Pancreas (tissue), 10 donors: ENCODE results near the gene CLOCK. TPM values are rescaled to one million over a fixed set of nuclear protein-coding genes. Genes with fewer than 3 reads are reported as not detected.

ENCODE experiments used
- ATAC-seq, 4 donors: fragments of 200-7000 bp; cut with Tn5 transposase; one replicate each; pipeline versions ENCODE4 v1.8.0 to v1.9.1; 2020; ENCODE audit warnings: mild to moderate bottlenecking in 4 of 4, moderate library complexity in 4 of 4
- DNase-seq, 6 donors: peaks; one replicate each; pipeline ENCODE4 v3.0.0-alpha.2; 2020
- FAIRE-seq: peaks from 2 replicates; lab custom pipeline; 2012; peaks lifted over from hg19 to GRCh38; lab: Jason Lieb, UNC
- H3K27ac ChIP-seq, 4 donors: fragments of 200-600 bp; sonication (generic); 1 replicate in 3 of 4; 2 replicates in 1 of 4; pipeline versions ENCODE4 v1.5.0 to v1.8.0; 2020
- H3K27me3 ChIP-seq, 4 donors: fragments of 200-600 bp; one replicate each; pipeline ENCODE4 v1.8.0; 2021
- H3K36me3 ChIP-seq, 3 donors: fragments of 200-600 bp; sonication (generic) in 1 of 3; one replicate each; pipeline versions ENCODE4 v1.5.0 to v1.8.0; 2020 to 2021
- H3K4me1 ChIP-seq, 3 donors: fragments of 200-600 bp; one replicate each; pipeline ENCODE4 v1.8.0; 2021
- H3K4me3 ChIP-seq, 4 donors: fragments of 200-600 bp; sonication (generic) in 2 of 4; one replicate each; pipeline versions ENCODE4 v1.5.0 to v1.8.0; 2020 to 2021
- H3K9me3 ChIP-seq, 4 donors: fragments of 200-600 bp; one replicate each; pipeline ENCODE4 v1.8.0; 2021
- CTCF ChIP-seq, 4 donors: fragments of 200-600 bp; sonication (generic) in 3 of 4; IDR thresholded peaks; one replicate each; pipeline versions ENCODE4 v1.5.0 to v1.8.0; 2021; ENCODE audit warnings: antibody characterized with exemption in 4 of 4
- WGBS, 2 donors: extraction: QIAGEN DNeasy Blood & Tissue Kit; methylation state at CpG; one replicate each; pipeline ENCODE4 v1.1.7; 2013; 5-methylcytosine and 5-hydroxymethylcytosine counted together
- intact Hi-C, 3 donors: fragments of 100-400 bp; cut with DNase I; formaldehyde crosslinking; loops; one replicate each; pipeline versions ENCODE4 v1.11.1 to v1.14.2; 2022
- polyA plus RNA-seq, 2 donors: library from polyadenylated mRNA; stranded (reverse); fragments of 200-250 nt; gene quantifications; one replicate each; pipeline ENCODE4 v1.2.3, GENCODE V29; 2013
- total RNA-seq, 6 donors: library from RNA; stranded (reverse); fragmentation: NEBNext Ultra II Directional in 4 of 6; extraction: Animal tissue kit (Norgen Biotek cat#: 25700) in 4 of 6; gene quantifications; one replicate each; pipeline versions ENCODE4 v1.2.1 to v1.2.4, GENCODE V29; 2021 to 2023
- donor health status: healthy with polysubstance abuse.
- donor health status: DM: no; HTN: no; CAD: no; lungs with moderate emphysema.
- donor health status: DM: no; HTN: no; CAD: no.
- donor health status: control.
- donor health status: control.
- donor health status: Bipolar disorder and iron deficiency.
- donor health status: DM: yes; HTN: yes; CAD: no.
- donor health status: DM: no; HTN: no; CAD: no.
- donor health status: DM: no; HTN: no; CAD: no.
- donor health status: DM: yes; HTN: yes; CAD: no.

The CLOCK gene
- total and polyA plus RNA-seq, 8 donors = 2.9 to 14.1 (median 10.8) TPM

GRCh38 chr4:55547918-55548317 is 1.2 kb upstream of the CLOCK start:
- Histone ChIP-seq H3K9me3 (no peaks in the 10 kb centered on the region), H3K27me3 (no peaks in the 10 kb centered on the region), H3K27ac (peak overlapping the region in 1 of 4 donors; percentile 98), H3K4me3 (peak overlapping the region in 2 of 4 donors; percentile 84 to 94), H3K4me1 (peaks cover 0 to 8% (median 0%) of the 10 kb centered on the region in 3 donors), H3K36me3 (no peaks in the 10 kb centered on the region)
- WGBS, 2 donors = 81 to 83% methylated on average over 4 of the region's 4 CpGs
- FAIRE-seq (no peak), ATAC-seq (no peak), DNase-seq (no peak)
- TF ChIP-seq CTCF (IDR thresholded peaks at IDR 0.05) = no peak
- intact Hi-C loops = no loop called here

- intact Hi-C loops = no loop called here
- TF ChIP-seq CTCF (IDR thresholded peaks at IDR 0.05) = no peak
- 1% methylated on average over 10 of the region's 10 CpGs for WGBS, 2 donors
Observed at GRCh38 chr4:55547466-55547770, 709 bp upstream of the CLOCK start.

GRCh38 chr4:55546506-55546755 is 278 bp downstream of the CLOCK start:
- intact Hi-C loops = no loop called here
- TF ChIP-seq CTCF (IDR thresholded peaks at IDR 0.05) = no peak

More at GRCh38 chr4:55547466-55547770, 709 bp upstream of the CLOCK start:
- no peaks in the 10 kb centered on the region for H3K9me3 ChIP-seq
- FAIRE-seq = no peak
- H3K36me3 ChIP-seq = no peaks in the 10 kb centered on the region
- peak overlapping the region; percentile 71 to 94 (median 84) for H3K4me3 ChIP-seq
- peak in 1 of 4 donors; percentile 15 for ATAC-seq
- peak in 1 of 6 donors; percentile 54 for DNase-seq
- H3K4me1 ChIP-seq = peaks cover 0 to 8% (median 0%) of the 10 kb centered on the region in 3 donors
- H3K27ac ChIP-seq = peak overlapping the region in 3 of 4 donors; percentile 95 to 98 (median 98)
- no peaks in the 10 kb centered on the region for H3K27me3 ChIP-seq

GRCh38 chr4:55545641-55546505 is 836 bp downstream of the CLOCK start:
- FAIRE-seq = no peak
- no peaks in the 10 kb centered on the region for H3K9me3 ChIP-seq
- H3K27me3 ChIP-seq = no peaks in the 10 kb centered on the region
- 0% methylated on average over 52 to 87 of the region's 87 CpGs for WGBS, 2 donors
- no peak for TF ChIP-seq CTCF (IDR thresholded peaks at IDR 0.05)
- H3K4me1 ChIP-seq = peaks cover 0 to 8% (median 0%) of the 10 kb centered on the region in 3 donors
- DNase-seq = peak; percentile 79 to 90 (median 84)
- no peaks in the 10 kb centered on the region for H3K36me3 ChIP-seq
- peak overlapping the region; percentile 71 to 94 (median 84) for H3K4me3 ChIP-seq
- peak; percentile 74 to 79 (median 77) for ATAC-seq
- intact Hi-C loops = no loop called here
- H3K27ac ChIP-seq = peak overlapping the region; percentile 95 to 98 (median 97)

More at GRCh38 chr4:55546506-55546755, 278 bp downstream of the CLOCK start:
- H3K9me3 ChIP-seq = no peaks in the 10 kb centered on the region
- FAIRE-seq (no peak), ATAC-seq (peak; percentile 83 to 91 (median 84)), DNase-seq (peak in 1 of 6 donors; percentile 95)
- H3K27ac ChIP-seq = peak overlapping the region; percentile 95 to 98 (median 97)
- H3K4me1 ChIP-seq = peaks cover 0 to 8% (median 0%) of the 10 kb centered on the region in 3 donors
- no peaks in the 10 kb centered on the region for H3K36me3 ChIP-seq
- WGBS, 2 donors = 0% methylated on average over 15 of the region's 16 CpGs; no CpG with 5 or more reads in 1 of the 2 donors
- H3K4me3 ChIP-seq = peak overlapping the region; percentile 71 to 94 (median 84)
- no peaks in the 10 kb centered on the region for H3K27me3 ChIP-seq

- intact Hi-C loops = no loop called here
Observed at GRCh38 chr4:55545151-55545550, 1.6 kb downstream of the CLOCK start.

More at GRCh38 chr4:55545151-55545550, 1.6 kb downstream of the CLOCK start:
- peak overlapping the region; percentile 71 to 94 (median 84) for H3K4me3 ChIP-seq
- ATAC-seq (no peak), DNase-seq (no peak), FAIRE-seq (no peak)
- TF ChIP-seq CTCF (IDR thresholded peaks at IDR 0.05) = no peak
- WGBS, 2 donors = 0 to 1% methylated on average over 6 of the region's 6 CpGs
- no peaks in the 10 kb centered on the region for H3K27me3 ChIP-seq
- H3K4me1 ChIP-seq = peaks cover 0 to 8% (median 0%) of the 10 kb centered on the region in 3 donors
- H3K27ac ChIP-seq = peak overlapping the region; percentile 95 to 98 (median 97)
- H3K36me3 ChIP-seq = no peaks in the 10 kb centered on the region
- no peaks in the 10 kb centered on the region for H3K9me3 ChIP-seq
